HAP-1 (cell line): ENCODE data around the gene UNC79.

Experiments
- DNase-seq, 2 experiments: peaks; one replicate each; pipeline ENCODE4 v3.0.0-alpha.2; 2016 to 2020; ENCODE audit warnings: low spot score in 2 of 2
- H3K27me3 ChIP-seq: fragments of 250-450 bp; sonication (Bioruptor Pico); 2 replicates; pipeline ENCODE4 v1.5.1; 2020; ENCODE audit warnings: low read depth, mild to moderate bottlenecking, moderate library complexity
- H3K36me3 ChIP-seq: fragments of 250-450 bp; sonication (Bioruptor Pico); replicated peaks from 2 replicates; pipeline ENCODE4 v1.5.1; 2020; ENCODE audit warnings: mild to moderate bottlenecking
- H3K4me1 ChIP-seq: fragments of 250-450 bp; sonication (Bioruptor Pico); 2 replicates; pipeline ENCODE4 v1.5.1; 2020; ENCODE audit warnings: mild to moderate bottlenecking
- H3K4me3 ChIP-seq: fragments of 250-450 bp; sonication (Bioruptor Pico); 2 replicates; pipeline ENCODE4 v1.5.1; 2020; ENCODE audit warnings: mild to moderate bottlenecking, moderate library complexity
- H3K9me3 ChIP-seq: fragments of 250-450 bp; sonication (Bioruptor Pico); 2 replicates; pipeline ENCODE4 v1.5.1; 2020; ENCODE audit warnings: mild to moderate bottlenecking, moderate library complexity
- in situ Hi-C: fragments of 300-500 bp; cut with MboI; formaldehyde crosslinking; loops from 3 replicates; pipeline ENCODE4 v1.14.3; 2020; ENCODE audit warnings: low sequenced_read_pairs, inconsistent platforms, mixed read lengths

UNC79 gene

DNA sequence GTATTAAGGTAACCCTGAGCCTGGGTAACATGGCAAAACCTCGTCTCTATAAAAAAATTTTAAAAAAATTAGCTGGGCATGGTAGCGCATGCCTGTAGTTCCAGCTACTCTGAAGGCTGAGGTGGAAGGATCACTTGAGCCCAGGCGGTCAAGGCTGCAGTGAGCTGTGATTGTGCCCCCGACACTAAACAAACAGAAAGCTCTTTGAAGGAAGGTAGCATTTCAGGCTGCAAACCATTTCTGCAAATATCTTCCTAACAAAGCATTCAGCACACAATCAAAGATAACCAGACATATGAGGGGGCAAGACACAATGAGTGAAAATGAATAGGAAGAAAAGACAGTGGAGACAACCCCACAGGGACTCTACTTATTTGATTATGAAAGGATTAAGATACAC is 238.9 kb downstream of the UNC79 start:
- H3K4me1 ChIP-seq: peaks cover 15% of the 10 kb centered on the region
- H3K9me3 ChIP-seq: peaks cover 18% of the 10 kb centered on the region
- no peak overlapping the region for H3K4me3 ChIP-seq
- no peaks in the 10 kb centered on the region for H3K27me3 ChIP-seq
- no peak for DNase-seq
- no peaks in the 10 kb centered on the region for H3K36me3 ChIP-seq
- in situ Hi-C loops: no loop called here

DNA sequence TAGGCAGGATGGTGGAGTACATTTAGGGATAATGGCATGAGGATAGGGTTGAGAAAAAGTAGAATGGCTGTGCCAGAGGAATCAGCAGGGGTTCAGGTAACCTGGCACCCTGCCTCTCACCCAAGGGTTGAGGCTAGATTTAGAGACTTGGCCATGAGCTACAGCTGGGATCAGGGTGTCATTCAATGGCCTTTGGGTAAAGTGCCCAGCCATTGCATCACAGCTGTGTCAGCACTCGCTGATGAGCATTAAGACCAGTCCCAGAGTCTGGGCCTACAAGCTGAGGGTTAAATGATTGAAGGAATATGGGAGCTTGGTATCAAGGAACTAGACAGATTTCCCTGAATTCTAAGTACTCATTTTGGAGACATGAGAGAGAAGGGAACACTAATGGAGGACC is 243.6 kb downstream of the UNC79 start:
- Histone ChIP-seq H3K4me1 (peaks cover 15% of the 10 kb centered on the region), H3K9me3 (peaks cover 5% of the 10 kb centered on the region; the same call in 1 of the 2 replicates), H3K36me3 (no peaks in the 10 kb centered on the region), H3K27me3 (no peaks in the 10 kb centered on the region), H3K4me3 (no peak overlapping the region)
- DNase-seq: no peak
- in situ Hi-C loops: no loop called here

DNA sequence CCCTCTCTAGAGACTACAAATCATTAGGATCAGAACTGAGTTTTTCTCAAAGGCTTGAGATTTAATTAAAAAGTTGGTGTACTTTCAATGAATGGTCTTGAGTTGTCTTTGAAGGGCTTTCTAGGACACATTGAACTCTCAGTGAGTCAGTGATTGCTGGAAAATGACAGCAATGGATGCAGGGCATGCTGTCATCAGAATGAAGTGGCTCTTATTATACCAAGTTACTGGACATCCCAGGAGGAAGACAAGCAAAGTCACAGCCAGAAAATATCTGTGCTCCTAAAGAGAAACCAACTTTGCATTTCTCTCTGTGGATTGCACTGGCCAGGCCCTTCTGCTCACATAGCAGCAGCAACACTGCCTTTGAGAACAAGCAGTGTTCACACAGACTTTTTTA is 244.9 kb downstream of the UNC79 start:
- peaks cover 13% of the 10 kb centered on the region for H3K4me1 ChIP-seq
- H3K27me3 ChIP-seq: no peaks in the 10 kb centered on the region
- in situ Hi-C loops: no loop called here
- DNase-seq: no peak
- H3K9me3 ChIP-seq: no peaks in the 10 kb centered on the region
- H3K36me3 ChIP-seq: no peaks in the 10 kb centered on the region
- H3K4me3 ChIP-seq: no peak overlapping the region

DNA sequence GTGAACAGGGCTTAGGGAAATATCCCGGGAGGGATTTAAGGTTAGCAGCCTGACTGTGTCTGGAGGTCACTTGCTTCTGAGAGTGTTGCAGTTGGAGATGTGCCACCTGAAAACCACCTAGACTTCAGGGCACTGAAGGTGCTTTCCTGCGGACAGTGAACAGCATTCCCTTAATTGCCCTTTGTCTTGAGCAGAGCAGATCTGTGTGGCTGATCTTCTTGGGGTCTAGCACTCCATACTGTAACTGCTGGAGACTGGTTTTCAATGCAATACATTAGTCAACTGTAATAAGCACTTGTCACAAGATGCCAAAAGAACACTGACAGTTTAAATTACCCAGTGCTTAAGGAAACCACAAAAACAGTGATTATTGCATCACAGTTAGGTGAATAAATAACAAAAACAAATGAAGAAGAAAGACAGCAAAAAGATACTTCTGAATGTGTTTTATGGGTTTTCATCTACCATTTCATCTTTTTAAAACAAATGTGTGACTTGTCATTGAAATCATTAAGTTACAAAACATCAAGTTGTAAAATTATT is 245.7 kb downstream of the UNC79 start:
- in situ Hi-C loops: no loop called here
- DNase-seq: no peak
- Histone ChIP-seq H3K9me3 (no peaks in the 10 kb centered on the region), H3K27me3 (no peaks in the 10 kb centered on the region), H3K4me1 (peaks cover 12% of the 10 kb centered on the region), H3K4me3 (no peak overlapping the region), H3K36me3 (no peaks in the 10 kb centered on the region)

DNA sequence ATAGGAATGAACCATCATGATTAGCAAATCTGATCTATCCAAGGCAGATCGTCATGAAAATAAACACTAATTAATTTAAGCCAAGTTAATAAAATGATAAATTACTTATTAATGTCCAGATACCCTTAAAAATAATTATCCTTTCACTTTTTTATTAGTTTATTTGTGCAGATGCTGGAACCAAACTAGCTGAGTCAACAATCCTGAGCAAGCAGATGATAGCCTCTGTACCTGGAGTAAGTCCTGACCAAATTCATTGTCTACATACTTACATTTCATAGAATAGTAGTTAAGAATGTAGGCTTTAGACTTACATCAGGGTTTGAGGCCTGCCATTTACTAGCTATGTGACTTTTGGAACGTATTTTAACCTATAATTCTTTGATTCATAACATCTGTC is 251.7 kb downstream of the UNC79 start:
- peaks cover 47% of the 10 kb centered on the region for H3K4me1 ChIP-seq
- H3K4me3 ChIP-seq: no peak overlapping the region
- no peak for DNase-seq
- no peaks in the 10 kb centered on the region for H3K27me3 ChIP-seq
- H3K36me3 ChIP-seq: no peaks in the 10 kb centered on the region
- in situ Hi-C loops: no loop called here
- no peaks in the 10 kb centered on the region for H3K9me3 ChIP-seq

DNA sequence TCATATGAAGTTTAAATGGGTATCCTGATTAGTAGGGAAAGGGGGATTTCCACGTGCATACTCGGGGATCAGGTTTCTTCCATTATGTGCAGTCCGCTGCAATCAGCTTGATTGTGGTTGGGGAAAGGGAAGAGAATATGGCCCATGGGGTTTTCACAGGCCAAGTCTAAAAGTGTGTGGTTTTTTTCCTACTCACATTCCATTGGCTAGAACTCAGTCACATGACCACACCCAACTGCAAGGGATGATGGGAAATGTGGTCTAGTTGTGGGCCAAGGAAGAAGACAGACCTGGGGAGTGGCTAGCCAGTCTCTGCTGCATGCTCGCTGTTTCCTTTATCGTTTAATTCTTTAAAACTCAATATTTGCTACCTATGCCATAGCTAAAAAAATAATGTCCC is 252.5 kb downstream of the UNC79 start:
- peaks cover 55% of the 10 kb centered on the region for H3K4me1 ChIP-seq
- peak; percentile 87 to 91 for DNase-seq
- in situ Hi-C loops: no loop called here
- no peaks in the 10 kb centered on the region for H3K27me3 ChIP-seq
- H3K36me3 ChIP-seq: no peaks in the 10 kb centered on the region
- no peaks in the 10 kb centered on the region for H3K9me3 ChIP-seq
- no peak overlapping the region for H3K4me3 ChIP-seq

DNA sequence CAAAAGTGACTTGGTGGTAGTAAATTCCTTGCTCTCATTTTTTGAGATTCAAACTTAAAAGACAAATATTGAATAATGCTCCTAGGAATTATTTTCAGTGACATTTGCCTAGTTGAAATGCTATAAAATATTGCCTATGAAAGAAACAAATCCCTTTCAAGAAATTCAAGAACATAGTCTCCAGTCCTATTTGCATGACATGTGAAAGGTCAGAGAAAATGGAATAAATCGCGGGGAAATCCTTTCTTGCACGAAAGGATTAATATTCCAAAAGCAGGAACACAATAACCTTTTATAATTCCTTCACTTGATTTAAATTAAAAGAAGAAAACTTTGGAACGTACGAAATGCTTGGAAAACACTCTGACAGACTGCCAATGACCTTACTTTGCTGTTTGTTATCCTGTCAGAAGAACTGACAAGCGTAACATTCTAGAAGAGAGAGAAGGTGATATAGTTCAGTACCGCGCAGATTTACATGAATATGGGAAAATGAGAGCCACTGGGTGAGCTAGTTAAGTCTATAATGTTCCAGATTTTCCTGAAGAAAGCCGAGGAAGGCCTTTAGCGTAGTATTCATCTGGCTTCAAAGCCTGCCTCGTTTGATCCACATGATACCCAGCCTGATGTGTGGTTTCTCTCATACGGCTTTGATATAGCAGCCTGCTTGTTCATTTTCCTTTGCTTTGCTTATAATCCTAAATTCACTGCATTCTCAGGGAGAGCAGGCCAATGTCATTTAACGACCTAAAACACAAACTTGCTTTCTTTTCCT is 254.6 kb downstream of the UNC79 start:
- in situ Hi-C loops: no loop called here
- no peaks in the 10 kb centered on the region for H3K9me3 ChIP-seq
- no peaks in the 10 kb centered on the region for H3K27me3 ChIP-seq
- H3K4me1 ChIP-seq: peaks cover 70% of the 10 kb centered on the region
- no peak overlapping the region for H3K4me3 ChIP-seq
- H3K36me3 ChIP-seq: no peaks in the 10 kb centered on the region
- DNase-seq: peak; percentile 51 to 97

DNA sequence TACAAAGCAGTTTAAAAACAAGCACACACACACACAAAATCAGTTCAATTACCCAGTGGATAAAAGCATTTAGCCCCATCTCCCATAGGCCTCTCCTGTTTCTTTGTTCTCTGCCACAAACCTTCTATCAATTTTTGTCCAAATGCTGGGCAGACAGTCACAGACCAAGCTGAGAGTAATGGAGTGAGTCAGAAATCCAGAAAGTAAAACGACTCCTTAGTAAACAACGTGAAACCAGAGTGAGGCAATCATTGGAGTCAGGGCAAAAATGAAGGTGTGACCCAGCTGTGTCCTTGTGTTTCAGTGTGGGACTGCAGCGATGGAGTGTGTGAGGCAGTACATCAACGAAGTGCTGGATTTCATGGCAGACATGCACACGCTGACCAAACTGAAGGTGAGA is 255.5 kb downstream of the UNC79 start:
- in situ Hi-C loops: no loop called here
- DNase-seq: no peak
- Histone ChIP-seq H3K9me3 (no peaks in the 10 kb centered on the region), H3K36me3 (no peaks in the 10 kb centered on the region), H3K27me3 (no peaks in the 10 kb centered on the region), H3K4me3 (no peak overlapping the region), H3K4me1 (peaks cover 70% of the 10 kb centered on the region)

DNA sequence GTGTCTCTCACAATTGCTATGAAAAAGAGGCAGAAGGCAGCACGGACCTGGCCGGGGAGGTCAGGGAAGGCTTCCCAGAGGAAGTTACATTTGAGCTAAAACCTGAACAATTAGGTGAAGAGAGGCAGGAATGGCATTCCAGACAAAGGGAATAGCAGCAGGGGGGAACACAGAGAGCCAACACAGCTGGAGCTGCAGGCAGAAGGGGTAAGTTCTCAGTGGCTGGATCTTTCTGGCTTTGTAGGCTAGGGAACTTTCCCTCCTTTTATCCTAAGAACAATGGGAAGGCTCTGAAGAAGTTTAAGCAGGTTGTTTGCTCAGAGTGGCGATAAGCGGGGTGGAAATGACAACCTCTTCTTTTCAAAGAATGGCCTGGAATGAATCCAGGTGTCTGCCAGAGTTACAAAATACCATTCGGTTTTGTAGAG is 257.5 kb downstream of the UNC79 start:
- Histone ChIP-seq H3K9me3 (no peaks in the 10 kb centered on the region), H3K4me3 (no peak overlapping the region), H3K27me3 (no peaks in the 10 kb centered on the region), H3K4me1 (peaks cover 74% of the 10 kb centered on the region), H3K36me3 (no peaks in the 10 kb centered on the region)
- in situ Hi-C loops: no loop called here
- DNase-seq: peak; percentile 73 to 84

DNA sequence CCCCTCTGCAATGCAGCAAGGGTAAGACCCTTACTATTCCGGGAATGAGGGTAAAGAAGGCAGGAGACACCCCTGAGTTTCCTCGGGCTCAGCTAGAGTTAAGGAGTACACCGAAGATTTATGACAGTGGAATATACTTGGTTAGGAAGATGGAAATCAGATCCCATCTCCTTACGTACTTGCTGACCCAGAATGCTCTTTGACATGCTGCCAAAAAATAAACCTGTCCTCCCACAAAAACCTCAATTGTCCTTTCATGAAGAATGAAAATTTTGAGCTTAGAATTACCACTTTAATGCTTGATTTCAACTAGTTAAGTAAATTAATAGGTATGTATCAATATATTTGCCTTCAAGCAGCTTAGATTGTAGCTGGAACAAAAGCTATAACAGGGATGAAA is 258.1 kb downstream of the UNC79 start:
- no peaks in the 10 kb centered on the region for H3K27me3 ChIP-seq
- no peaks in the 10 kb centered on the region for H3K36me3 ChIP-seq
- H3K4me3 ChIP-seq: no peak overlapping the region
- peak in 1 of 2 experiments; percentile 16 for DNase-seq
- H3K4me1 ChIP-seq: peaks cover 74% of the 10 kb centered on the region
- no peaks in the 10 kb centered on the region for H3K9me3 ChIP-seq
- in situ Hi-C loops: no loop called here

DNA sequence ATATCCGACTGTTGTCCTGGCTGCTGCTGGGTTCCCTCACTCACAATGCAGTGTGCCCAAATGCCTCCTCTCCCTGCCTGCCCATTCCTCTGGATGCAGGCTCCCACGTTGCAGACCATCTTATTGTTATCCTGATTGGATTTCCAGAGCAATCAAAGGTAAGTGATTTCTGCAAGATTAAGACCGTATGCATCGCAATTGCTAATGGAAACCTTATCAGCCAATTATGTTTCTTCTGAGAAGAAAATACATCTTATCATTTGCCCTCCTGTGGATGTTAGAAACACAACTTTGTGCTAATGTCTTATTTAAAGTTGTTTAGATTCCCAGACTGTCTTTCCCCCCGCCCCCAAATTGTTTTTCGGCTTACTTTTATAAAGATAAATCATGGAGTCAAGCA is 259.4 kb downstream of the UNC79 start:
- peak in 1 of 2 experiments; percentile 43 for DNase-seq
- in situ Hi-C loops: no loop called here
- no peaks in the 10 kb centered on the region for H3K27me3 ChIP-seq
- H3K9me3 ChIP-seq: no peaks in the 10 kb centered on the region
- peaks cover 64% of the 10 kb centered on the region for H3K4me1 ChIP-seq
- no peak overlapping the region for H3K4me3 ChIP-seq
- H3K36me3 ChIP-seq: no peaks in the 10 kb centered on the region

DNA sequence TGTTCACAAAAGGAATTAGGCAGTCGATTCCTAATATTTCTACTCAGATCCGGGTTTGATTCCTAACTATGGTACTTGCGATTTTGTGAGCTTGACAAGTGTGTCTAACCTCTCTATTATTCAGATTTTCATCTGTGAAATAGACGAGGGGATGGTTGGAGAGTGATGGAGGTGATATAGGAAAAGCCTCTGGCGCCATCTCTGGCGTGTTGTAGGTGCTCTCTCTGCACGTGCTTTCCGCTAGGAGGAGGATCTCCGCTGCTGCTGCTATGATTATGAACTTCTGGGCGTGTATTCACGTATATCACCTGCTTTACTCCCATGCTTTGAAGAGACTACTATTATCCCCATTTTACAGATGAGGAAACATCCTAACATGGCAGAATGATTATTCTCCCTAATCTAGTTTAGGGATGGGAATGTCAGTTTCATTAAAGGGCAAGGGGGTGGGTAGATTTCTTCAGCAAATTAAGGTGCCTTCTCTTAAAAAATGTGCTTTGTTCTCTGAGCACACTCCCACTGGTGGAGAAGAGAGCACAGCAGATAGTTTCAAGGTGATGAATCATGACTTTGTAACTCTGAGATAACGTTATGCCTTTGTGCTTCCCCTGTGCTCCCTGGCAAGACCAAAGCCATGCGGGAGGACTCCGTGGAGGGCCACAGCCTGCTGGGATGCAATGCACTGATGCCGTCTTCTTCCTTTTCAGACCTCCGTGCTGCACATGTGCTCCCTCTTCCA is 260.5 kb downstream of the UNC79 start:
- DNase-seq: no peak
- in situ Hi-C loops: no loop called here
- H3K27me3 ChIP-seq: no peaks in the 10 kb centered on the region
- H3K9me3 ChIP-seq: no peaks in the 10 kb centered on the region
- no peaks in the 10 kb centered on the region for H3K36me3 ChIP-seq
- H3K4me3 ChIP-seq: no peak overlapping the region
- H3K4me1 ChIP-seq: peaks cover 54% of the 10 kb centered on the region

DNA sequence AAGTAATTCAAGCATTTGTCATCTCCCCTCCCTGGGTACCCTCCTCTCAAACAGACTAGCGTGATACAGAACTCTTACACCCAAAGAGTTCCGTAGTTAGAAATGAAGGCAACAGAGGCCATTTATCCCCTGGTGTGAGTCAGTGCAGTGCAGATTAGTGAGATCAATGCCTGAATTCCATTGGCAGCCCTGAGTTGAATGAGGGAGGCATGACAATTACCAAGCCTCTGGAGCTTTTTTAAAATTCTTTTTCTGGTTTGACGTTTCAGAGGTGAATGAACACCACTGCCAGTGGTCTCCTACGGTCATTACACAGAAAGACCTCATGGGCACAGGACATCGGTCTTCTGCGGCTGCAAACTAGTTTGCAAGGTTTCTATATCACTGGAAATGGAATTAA is 263.2 kb downstream of the UNC79 start:
- H3K36me3 ChIP-seq: no peaks in the 10 kb centered on the region
- peak; percentile 50 to 69 for DNase-seq
- in situ Hi-C loops: no loop called here

DNA sequence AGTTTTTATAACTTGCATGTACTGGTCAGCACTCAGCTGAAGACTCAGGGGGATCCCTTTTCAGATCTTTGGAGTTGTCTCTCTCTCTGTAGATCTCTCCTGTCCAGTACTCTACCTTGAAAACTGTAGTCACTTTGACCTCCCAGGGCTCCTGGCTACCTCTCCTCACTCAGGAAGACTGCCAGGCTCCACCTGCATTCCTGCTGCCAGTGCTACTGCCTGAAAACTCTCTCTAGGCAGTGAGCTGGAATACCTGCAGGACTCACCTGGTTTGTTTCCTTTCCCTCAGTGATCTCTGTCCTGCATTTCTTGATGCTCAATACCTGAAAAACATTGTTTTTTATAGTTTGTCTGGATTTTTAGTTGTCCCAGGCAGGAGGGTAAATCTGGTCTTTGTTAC is 270.2 kb downstream of the UNC79 start:
- H3K27me3 ChIP-seq: no peaks in the 10 kb centered on the region
- no peaks in the 10 kb centered on the region for H3K4me1 ChIP-seq
- H3K36me3 ChIP-seq: no peaks in the 10 kb centered on the region
- no peak overlapping the region for H3K4me3 ChIP-seq
- in situ Hi-C loops: no loop called here
- DNase-seq: no peak
- H3K9me3 ChIP-seq: no peaks in the 10 kb centered on the region; the same call in 1 of the 2 replicates

More for the DNA sequence above, 263.2 kb downstream of the UNC79 start:
- no peaks in the 10 kb centered on the region for H3K27me3 ChIP-seq
- H3K4me3 ChIP-seq: no peak overlapping the region
- H3K9me3 ChIP-seq: no peaks in the 10 kb centered on the region; the same call in 1 of the 2 replicates
- peaks cover 27% of the 10 kb centered on the region for H3K4me1 ChIP-seq
